Astrocyte (in vitro differentiated cells and primary cell): ENCODE data around the gene RASSF6.

ENCODE experiments used
- CTCF ChIP-seq: IDR thresholded peaks from 2 replicates; pipeline ENCODE4 v1.5.1; 2011; ENCODE audit warnings: low read depth, mild to moderate bottlenecking, inconsistent platforms, low read length, moderate library complexity; ENCODE audit not compliant: insufficient read depth
- EZH2 ChIP-seq: IDR thresholded peaks from 2 replicates; pipeline ENCODE4 v1.6.1; 2012; ENCODE audit warnings: mild to moderate bottlenecking, low read length, inconsistent platforms; ENCODE audit not compliant: insufficient read depth

GRCh38 chr4:73668782-73669201, 48.6 kb upstream of the RASSF6 start:
- no peak for TF ChIP-seq CTCF
- TF ChIP-seq EZH2: no peak
